Trophoblast cell (in vitro differentiated cells and primary cell): ENCODE results near the gene REV3L.

ENCODE experiments used
- DNase-seq, 2 donors: peaks; one replicate each; pipeline ENCODE4 v3.0.0-alpha.2; 2016
- H2AFZ ChIP-seq: 2 replicates; pipeline ENCODE4 v1.6.1; 2013; ENCODE audit warnings: low read length, moderate library complexity, mild to moderate bottlenecking; ENCODE audit not compliant: insufficient read depth, poor library complexity
- H2AK5ac ChIP-seq: 2 replicates; pipeline ENCODE4 v1.6.1; 2013; ENCODE audit warnings: mild to moderate bottlenecking, low read length
- H2BK120ac ChIP-seq: 2 replicates; pipeline ENCODE4 v1.6.1; 2013; ENCODE audit warnings: low read length, mild to moderate bottlenecking, moderate library complexity; ENCODE audit not compliant: insufficient read depth, poor library complexity
- H2BK12ac ChIP-seq: 2 replicates; pipeline ENCODE4 v1.6.1; 2013; ENCODE audit warnings: mild to moderate bottlenecking, low read length, moderate library complexity
- H2BK5ac ChIP-seq: 2 replicates; pipeline ENCODE4 v1.6.1; 2013; ENCODE audit warnings: low read length, low read depth, moderate library complexity, mild to moderate bottlenecking; ENCODE audit not compliant: poor library complexity
- H3K14ac ChIP-seq: 2 replicates; pipeline ENCODE4 v1.6.1; 2013; ENCODE audit warnings: mild to moderate bottlenecking, low read length
- H3K18ac ChIP-seq: 2 replicates; pipeline ENCODE4 v1.6.1; 2013; ENCODE audit warnings: mild to moderate bottlenecking, low read length
- H3K23ac ChIP-seq: 2 replicates; pipeline ENCODE4 v1.6.1; 2013; ENCODE audit warnings: low read length
- H3K27ac ChIP-seq: 2 replicates; pipeline ENCODE4 v1.5.1; 2013; ENCODE audit warnings: low read depth, mild to moderate bottlenecking, inconsistent platforms, low read length, moderate library complexity
- H3K27me3 ChIP-seq: 2 replicates; pipeline ENCODE4 v1.6.1; 2013; ENCODE audit warnings: inconsistent platforms, mild to moderate bottlenecking, low read length, moderate library complexity; ENCODE audit not compliant: insufficient read depth
- H3K36me3 ChIP-seq, 2 experiments: 1 replicate in 1 of 2; 2 replicates in 1 of 2; pipeline ENCODE4 v1.6.1; 2013; ENCODE audit warnings: low read length in 2 of 2, mild to moderate bottlenecking in 2 of 2, moderate library complexity in 1 of 2; ENCODE audit not compliant: insufficient read depth in 2 of 2, control insufficient read depth in 1 of 2
- H3K4ac ChIP-seq: 2 replicates; pipeline ENCODE4 v1.6.1; 2013; ENCODE audit warnings: low read depth, mild to moderate bottlenecking, low read length, moderate library complexity
- H3K4me1 ChIP-seq, 2 experiments: 1 replicate in 1 of 2; 2 replicates in 1 of 2; pipeline ENCODE4 v1.6.1; 2013; ENCODE audit warnings: low read length in 2 of 2, mild to moderate bottlenecking in 2 of 2, moderate library complexity in 1 of 2; ENCODE audit not compliant: insufficient read depth in 2 of 2, control insufficient read depth in 1 of 2
- H3K4me2 ChIP-seq: 2 replicates; pipeline ENCODE4 v1.6.1; 2013; ENCODE audit warnings: inconsistent platforms, mild to moderate bottlenecking, low read length, moderate library complexity
- H3K4me3 ChIP-seq: 2 replicates; pipeline ENCODE4 v1.5.1; 2013; ENCODE audit warnings: mild to moderate bottlenecking, low read depth, low read length, inconsistent platforms
- H3K79me1 ChIP-seq: one replicate; pipeline ENCODE4 v1.6.1; 2013; ENCODE audit warnings: low read length
- H3K79me2 ChIP-seq: 2 replicates; pipeline ENCODE4 v1.6.1; 2013; ENCODE audit warnings: low read length, mild to moderate bottlenecking; ENCODE audit not compliant: control insufficient read depth, insufficient read depth, poor library complexity
- H3K9ac ChIP-seq: 2 replicates; pipeline ENCODE4 v1.6.1; 2013; ENCODE audit warnings: mild to moderate bottlenecking, low read length
- H3K9me3 ChIP-seq: 2 replicates; pipeline ENCODE4 v1.6.1; 2013; ENCODE audit warnings: low read depth, mild to moderate bottlenecking, control low read depth, inconsistent platforms, low read length; ENCODE audit not compliant: insufficient read depth
- H4K12ac ChIP-seq: 2 replicates; pipeline ENCODE4 v1.6.1; 2013; ENCODE audit warnings: low read depth, mild to moderate bottlenecking, low read length, moderate library complexity
- H4K8ac ChIP-seq: 2 replicates; pipeline ENCODE4 v1.6.1; 2013; ENCODE audit warnings: low read depth, mild to moderate bottlenecking, low read length, moderate library complexity
- H4K91ac ChIP-seq: one replicate; pipeline ENCODE4 v1.6.1; 2013; ENCODE audit warnings: low read depth, mild to moderate bottlenecking, low read length, moderate library complexity
- WGBS: extraction: QIAGEN DNeasy Blood & Tissue Kit; methylation state at CpG from one replicate; pipeline ENCODE4 v1.1.7; 2013; ENCODE audit warnings: missing lambda C conversion rate; ENCODE audit not compliant: insufficient read length, insufficient coverage; ENCODE audit errors: extremely low coverage; 5-methylcytosine and 5-hydroxymethylcytosine counted together

REV3L gene

GRCh38 chr6:111357705-111358104 lies 125.3 kb downstream of the REV3L start:
- DNase-seq, result no peak
- H3K4ac ChIP-seq, result no peak overlapping the region
- H2BK120ac ChIP-seq, result no peak overlapping the region
- peaks cover 0 to 2% of the 10 kb centered on the region in 2 experiments for H3K36me3 ChIP-seq
- H3K27ac ChIP-seq, result no peak overlapping the region
- H3K4me3 ChIP-seq, result no peak overlapping the region
- no peaks in the 10 kb centered on the region for H3K79me1 ChIP-seq
- no peak overlapping the region for H3K4me2 ChIP-seq
- no peak overlapping the region for H4K12ac ChIP-seq
- H4K91ac ChIP-seq, result no peak overlapping the region
- H2BK5ac ChIP-seq, result no peak overlapping the region
- H3K23ac ChIP-seq, result no peak overlapping the region
- H3K14ac ChIP-seq, result no peak overlapping the region
- H2AK5ac ChIP-seq, result no peak overlapping the region
- H3K18ac ChIP-seq, result no peak overlapping the region
- no peaks in the 10 kb centered on the region for H3K4me1 ChIP-seq
- H4K8ac ChIP-seq, result no peak overlapping the region
- H3K9ac ChIP-seq, result no peak overlapping the region
- no peaks in the 10 kb centered on the region for H3K9me3 ChIP-seq
- no peak overlapping the region for H2BK12ac ChIP-seq
- no peaks in the 10 kb centered on the region for H3K79me2 ChIP-seq
- no peaks in the 10 kb centered on the region for H3K27me3 ChIP-seq
- H2AFZ ChIP-seq, result no peak overlapping the region

- Histone ChIP-seq H4K8ac (no peak overlapping the region), H3K4me1 (no peaks in the 10 kb centered on the region), H3K79me2 (no peaks in the 10 kb centered on the region), H3K79me1 (no peaks in the 10 kb centered on the region), H3K4me2 (no peak overlapping the region), H2AK5ac (no peak overlapping the region), H3K27me3 (no peaks in the 10 kb centered on the region), H3K23ac (no peak overlapping the region), H3K36me3 (peaks cover 0 to 6% of the 10 kb centered on the region in 2 experiments), H3K18ac (no peak overlapping the region), H4K12ac (no peak overlapping the region), H2BK5ac (no peak overlapping the region), H3K9me3 (no peaks in the 10 kb centered on the region), H3K27ac (no peak overlapping the region), H3K14ac (no peak overlapping the region), H2AFZ (no peak overlapping the region), H4K91ac (no peak overlapping the region), H3K9ac (no peak overlapping the region), H3K4me3 (no peak overlapping the region), H2BK120ac (no peak overlapping the region), H3K4ac (no peak overlapping the region), H2BK12ac (no peak overlapping the region)
- WGBS, result no CpG with 5 or more reads among the region's 1 CpG
- DNase-seq, result no peak
Observed at GRCh38 chr6:111356551-111356950, 126.5 kb downstream of the REV3L start.

DNA sequence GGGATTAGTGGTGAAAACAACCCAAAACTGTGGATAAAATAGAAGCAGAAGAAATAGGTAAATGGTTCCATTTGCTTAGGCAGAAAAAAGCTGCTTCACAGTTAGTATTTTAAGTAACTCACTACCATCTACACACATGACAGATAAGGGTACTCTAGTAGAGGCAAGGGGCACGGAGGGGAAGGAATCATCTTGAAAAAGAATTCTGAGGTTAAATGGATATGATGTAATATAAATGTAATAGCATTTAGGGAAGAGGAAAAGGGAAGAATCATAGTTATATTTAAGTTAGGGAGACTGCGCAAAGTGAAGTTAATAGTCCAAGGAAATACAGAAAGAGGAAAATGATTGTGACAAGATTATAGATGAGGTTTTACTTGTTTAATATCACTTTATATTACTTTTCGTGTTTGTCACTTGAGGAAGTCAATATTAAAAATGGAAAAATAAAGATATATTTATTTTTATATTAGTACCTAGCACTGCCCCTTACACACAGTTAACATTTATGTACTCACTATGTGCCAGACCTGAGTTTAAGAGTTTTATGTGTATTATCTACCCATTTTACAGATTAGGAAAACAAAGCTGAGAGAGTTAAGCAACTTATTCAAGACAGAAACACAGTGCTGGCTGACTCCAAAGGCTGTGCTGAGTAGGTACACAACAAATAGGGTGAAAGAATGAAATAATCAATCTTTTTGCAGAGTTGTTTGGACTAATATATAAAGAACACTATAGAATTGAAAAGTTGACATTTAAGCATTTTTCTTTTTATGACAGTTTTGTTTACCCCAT lies 128.1 kb downstream of the REV3L start:
- Histone ChIP-seq H3K79me2 (no peaks in the 10 kb centered on the region), H3K4me1 (no peaks in the 10 kb centered on the region), H3K79me1 (no peaks in the 10 kb centered on the region), H3K27ac (no peak overlapping the region), H3K23ac (no peak overlapping the region), H4K12ac (no peak overlapping the region), H4K91ac (no peak overlapping the region), H3K9me3 (no peaks in the 10 kb centered on the region), H2AK5ac (no peak overlapping the region), H3K27me3 (no peaks in the 10 kb centered on the region), H3K4ac (no peak overlapping the region), H4K8ac (no peak overlapping the region), H3K4me3 (no peak overlapping the region), H2AFZ (no peak overlapping the region), H2BK5ac (no peak overlapping the region), H3K18ac (no peak overlapping the region), H3K36me3 (peaks cover 2 to 7% of the 10 kb centered on the region in 2 experiments), H3K4me2 (no peak overlapping the region), H3K14ac (no peak overlapping the region), H3K9ac (no peak overlapping the region), H2BK120ac (no peak overlapping the region), H2BK12ac (no peak overlapping the region)
- peak in 1 of 2 donors; percentile 13 for DNase-seq
- WGBS, result no CpG with 5 or more reads among the region's 3 CpGs

GRCh38 chr6:111353912-111354462 lies 129.0 kb downstream of the REV3L start:
- H3K4me2 ChIP-seq, result no peak overlapping the region
- H2BK12ac ChIP-seq, result no peak overlapping the region
- no peak overlapping the region for H3K4me3 ChIP-seq
- no peak overlapping the region for H3K23ac ChIP-seq
- no peak overlapping the region for H2BK120ac ChIP-seq
- no peaks in the 10 kb centered on the region for H3K4me1 ChIP-seq
- no peaks in the 10 kb centered on the region for H3K79me2 ChIP-seq
- no peak overlapping the region for H4K8ac ChIP-seq
- H3K36me3 ChIP-seq, result peaks cover 3 to 7% of the 10 kb centered on the region in 2 experiments
- DNase-seq, result peak; percentile 6 to 75
- H3K9ac ChIP-seq, result no peak overlapping the region
- no peak overlapping the region for H2AFZ ChIP-seq
- H4K91ac ChIP-seq, result no peak overlapping the region
- no peak overlapping the region for H3K4ac ChIP-seq
- no peak overlapping the region for H3K18ac ChIP-seq
- H3K27me3 ChIP-seq, result no peaks in the 10 kb centered on the region
- no peak overlapping the region for H4K12ac ChIP-seq
- H3K27ac ChIP-seq, result no peak overlapping the region
- H2AK5ac ChIP-seq, result no peak overlapping the region
- no CpG with 5 or more reads among the region's 5 CpGs for WGBS
- no peak overlapping the region for H3K14ac ChIP-seq
- H3K9me3 ChIP-seq, result no peaks in the 10 kb centered on the region
- no peak overlapping the region for H2BK5ac ChIP-seq
- H3K79me1 ChIP-seq, result no peaks in the 10 kb centered on the region
